GM12872 (cell line): Measurements from ENCODE around the gene RNASE1.

Experiments
- CTCF ChIP-seq: IDR thresholded peaks from 3 replicates; pipeline ENCODE4 v1.5.1; 2011; ENCODE audit warnings: low read depth, mild to moderate bottlenecking, low read length, moderate library complexity; ENCODE audit not compliant: insufficient read depth

The RNASE1 gene

GRCh38 chr14:20811986-20812975, 9.6 kb upstream of the RNASE1 start:
- no peak for TF ChIP-seq CTCF

- no peak for TF ChIP-seq CTCF
These were observed 7.3 kb upstream of the RNASE1 start for GRCh38 chr14:20809917-20810316.

- TF ChIP-seq CTCF = no peak
These were observed 5.5 kb upstream of the RNASE1 start for GRCh38 chr14:20808162-20808483.

DNA sequence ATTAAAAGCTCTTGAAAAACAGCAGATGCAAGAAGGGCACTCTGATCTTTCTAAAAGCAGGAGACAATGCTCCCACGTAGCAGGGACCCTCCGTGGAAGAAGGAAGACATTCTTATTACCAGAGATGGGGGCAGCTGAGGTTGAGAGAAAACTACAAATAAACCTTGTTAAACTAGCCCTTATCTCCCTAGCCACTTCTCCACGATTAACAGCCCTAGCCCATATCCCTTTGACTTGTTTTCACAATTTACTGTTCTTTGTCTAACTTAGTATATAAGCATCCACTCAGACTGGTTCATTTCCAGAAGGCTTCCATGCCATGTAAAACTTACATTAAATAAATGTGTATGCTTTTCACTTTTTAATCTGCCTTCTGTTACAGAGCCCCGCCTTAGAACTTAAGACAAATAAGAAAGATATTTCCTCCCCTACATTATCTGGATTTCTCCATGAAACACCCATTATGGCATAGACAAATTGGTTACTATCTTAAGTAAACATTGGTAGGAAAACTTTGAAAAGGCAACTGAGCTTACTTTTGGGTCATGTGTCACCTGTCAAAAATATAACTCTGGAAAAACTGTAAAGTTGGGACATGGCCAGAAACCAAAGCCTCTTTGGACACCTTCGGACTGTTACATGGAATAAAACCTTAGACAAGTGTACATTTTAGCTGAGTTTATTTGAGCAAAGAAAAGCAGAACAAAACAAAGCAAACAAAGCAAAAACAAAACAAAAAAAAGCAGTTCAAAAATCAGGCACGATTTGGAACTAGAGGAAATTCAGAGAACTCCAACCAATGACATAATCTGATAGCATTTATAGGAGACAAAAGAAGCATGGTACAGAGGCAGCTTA, 4.9 kb upstream of the RNASE1 start:
- TF ChIP-seq CTCF = no peak

GRCh38 chr14:20805485-20805884, 2.8 kb upstream of the RNASE1 start:
- no peak for TF ChIP-seq CTCF

DNA sequence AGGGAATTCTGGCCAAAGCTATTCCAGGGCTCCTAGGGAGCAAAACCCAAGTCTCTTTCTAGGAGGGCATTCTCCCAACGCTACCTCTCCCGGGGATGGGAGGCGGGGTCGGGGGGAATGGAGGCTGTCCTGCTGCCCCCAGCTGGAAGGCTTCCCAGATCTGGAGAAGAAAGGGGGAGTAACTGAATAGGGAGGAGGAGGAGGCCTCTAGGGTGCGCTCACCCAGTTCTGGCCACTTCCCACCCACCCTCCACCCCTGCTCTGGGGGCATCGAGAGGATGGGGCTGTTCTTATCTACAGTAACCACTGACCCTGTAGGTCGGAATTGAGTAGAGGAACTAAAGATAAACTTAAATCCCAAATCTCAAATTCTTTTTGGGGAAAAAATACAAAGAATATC, 579 bp upstream of the RNASE1 start:
- no peak for TF ChIP-seq CTCF

GRCh38 chr14:20801726-20802125, 918 bp downstream of the RNASE1 start:
- no peak for TF ChIP-seq CTCF
